ENCODE results near the gene ZNF771. TPM values are rescaled to one million over a fixed set of nuclear protein-coding genes. Genes with fewer than 3 reads are reported as not detected.

Gene ZNF771
- polyA plus RNA-seq, 4 donors, result 2.5 to 5.3 (median 3.6) TPM

Other genes with a start within 250 kb of the ZNF771 start
- gene CORO1A, start 224.0 kb upstream of the ZNF771 start, polyA plus RNA-seq, result 10 to 100 TPM; 27.3 to 65.7 (median 32.7) TPM
- 100 to 1,000 TPM in 3 of 4 donors, 10 to 100 TPM in 1; 55.8 to 614 (median 378) TPM for gene BOLA2B, start 213.9 kb upstream of the ZNF771 start, polyA plus RNA-seq
- 100 to 1,000 TPM in 2 of 4 donors, 10 to 100 TPM in 2; 77.2 to 318 (median 185) TPM for gene SLX1A, start 213.7 kb upstream of the ZNF771 start, polyA plus RNA-seq
- 100 to 1,000 TPM in 2 of 4 donors, 10 to 100 TPM in 2; 34.6 to 376 (median 148) TPM for gene SULT1A3, start 208.4 kb upstream of the ZNF771 start, polyA plus RNA-seq
- gene NPIPB13, start 159.1 kb upstream of the ZNF771 start, polyA plus RNA-seq, result 10 to 100 TPM in 2 of 4 donors, 1 to 10 TPM in 2; 2.7 to 16.6 (median 7.3) TPM
- 10 to 100 TPM; 30.0 to 43.5 (median 39.9) TPM for gene CD2BP2, start 52.3 kb upstream of the ZNF771 start, polyA plus RNA-seq
- gene TBC1D10B, start 37.1 kb upstream of the ZNF771 start, polyA plus RNA-seq, result 10 to 100 TPM; 30.8 to 46.1 (median 41.9) TPM
- gene MYL11, start 32.8 kb upstream of the ZNF771 start, polyA plus RNA-seq, result 10 to 100 TPM in 1 of 4 donors, 1 to 10 TPM in 1, under 1 TPM in 1, not detected in 1; 0.82 to 26.3 (median 1.9) TPM
- gene SEPTIN1, start 25.0 kb upstream of the ZNF771 start, polyA plus RNA-seq, result 10 to 100 TPM in 1 of 4 donors, 1 to 10 TPM in 3; 4.8 to 21.1 (median 6.4) TPM
- 1 to 10 TPM; 1.6 to 7.0 (median 3.9) TPM for gene ZNF48, start 12.2 kb upstream of the ZNF771 start, polyA plus RNA-seq
- 100 to 1,000 TPM in 1 of 4 donors, 10 to 100 TPM in 3; 42.4 to 116 (median 58.9) TPM for gene DCTPP1, start 22.4 kb downstream of the ZNF771 start, polyA plus RNA-seq
- 100 to 1,000 TPM in 3 of 4 donors, 10 to 100 TPM in 1; 76.9 to 349 (median 175) TPM for gene SEPHS2, start 38.3 kb downstream of the ZNF771 start, polyA plus RNA-seq
- gene ITGAL, start 65.1 kb downstream of the ZNF771 start, polyA plus RNA-seq, result 1 to 10 TPM; 1.1 to 4.1 (median 2.6) TPM
- 10 to 100 TPM; 42.7 to 71.6 (median 52.6) TPM for gene ZNF768, start 119.0 kb downstream of the ZNF771 start, polyA plus RNA-seq
- gene ZNF747, start 127.3 kb downstream of the ZNF771 start, polyA plus RNA-seq, result 10 to 100 TPM in 1 of 4 donors, 1 to 10 TPM in 3; 7.6 to 10.6 (median 8.8) TPM
- gene ZNF764, start 150.8 kb downstream of the ZNF771 start, polyA plus RNA-seq, result 10 to 100 TPM in 1 of 4 donors, 1 to 10 TPM in 3; 5.4 to 23.0 (median 6.2) TPM
- gene ZNF688, start 164.1 kb downstream of the ZNF771 start, polyA plus RNA-seq, result 10 to 100 TPM; 14.9 to 46.7 (median 24.4) TPM
- gene ZNF785, start 178.1 kb downstream of the ZNF771 start, polyA plus RNA-seq, result 10 to 100 TPM in 1 of 4 donors, 1 to 10 TPM in 3; 1.9 to 20.4 (median 4.1) TPM
- gene ZNF689, start 202.8 kb downstream of the ZNF771 start, polyA plus RNA-seq, result 1 to 10 TPM; 5.7 to 8.9 (median 7.0) TPM
- gene PRR14, start 243.4 kb downstream of the ZNF771 start, polyA plus RNA-seq, result 100 to 1,000 TPM in 2 of 4 donors, 10 to 100 TPM in 2; 32.1 to 131 (median 82.5) TPM

Measured in small intestine (tissue), 4 donors.